ENCODE results near the gene GFRA4. TPM values are rescaled to one million over a fixed set of nuclear protein-coding genes. Genes with fewer than 3 reads are reported as not detected.

GFRA4 gene
- total RNA-seq, 1 experiment from 2014 or later, result not detected

- Histone ChIP-seq H3K9me2 (replicated peaks; ENCODE audit: low read length) (no peaks in the 10 kb centered on the region), H4K20me1 (ENCODE audit: low read length) (no peaks in the 10 kb centered on the region), H3F3A (ENCODE audit: low read length, unreplicated experiment) (no peaks in the 10 kb centered on the region), H3K79me2 (ENCODE audit: low read length) (no peaks in the 10 kb centered on the region), H3K4me3 (ENCODE audit: low read length) (no peak overlapping the region), H3K9me3 (ENCODE audit: low read length) (no peaks in the 10 kb centered on the region), H3K4me1 (ENCODE audit: insufficient read depth, low read length) (no peaks in the 10 kb centered on the region), H3K4me2 (ENCODE audit: low read length) (no peak overlapping the region), H3K9ac (ENCODE audit: low read length) (no peak overlapping the region), H3K27me3 (ENCODE audit: low read length) (peaks cover 12% of the 10 kb centered on the region), H3K36me3 (ENCODE audit: low read depth, low read length) (no peaks in the 10 kb centered on the region), H3K27ac (ENCODE audit: low read length) (no peak overlapping the region), H2AFZ (ENCODE audit: low read length) (no peak overlapping the region)
- ChIA-PET CTCF (no interaction called here), POLR2A (ENCODE audit: unreplicated experiment) (no interaction called here)
- no peak for DNase-seq
- intact Hi-C loops (cut with micrococcal nuclease), result no loop called here
- TF ChIP-seq, protein P1, sequence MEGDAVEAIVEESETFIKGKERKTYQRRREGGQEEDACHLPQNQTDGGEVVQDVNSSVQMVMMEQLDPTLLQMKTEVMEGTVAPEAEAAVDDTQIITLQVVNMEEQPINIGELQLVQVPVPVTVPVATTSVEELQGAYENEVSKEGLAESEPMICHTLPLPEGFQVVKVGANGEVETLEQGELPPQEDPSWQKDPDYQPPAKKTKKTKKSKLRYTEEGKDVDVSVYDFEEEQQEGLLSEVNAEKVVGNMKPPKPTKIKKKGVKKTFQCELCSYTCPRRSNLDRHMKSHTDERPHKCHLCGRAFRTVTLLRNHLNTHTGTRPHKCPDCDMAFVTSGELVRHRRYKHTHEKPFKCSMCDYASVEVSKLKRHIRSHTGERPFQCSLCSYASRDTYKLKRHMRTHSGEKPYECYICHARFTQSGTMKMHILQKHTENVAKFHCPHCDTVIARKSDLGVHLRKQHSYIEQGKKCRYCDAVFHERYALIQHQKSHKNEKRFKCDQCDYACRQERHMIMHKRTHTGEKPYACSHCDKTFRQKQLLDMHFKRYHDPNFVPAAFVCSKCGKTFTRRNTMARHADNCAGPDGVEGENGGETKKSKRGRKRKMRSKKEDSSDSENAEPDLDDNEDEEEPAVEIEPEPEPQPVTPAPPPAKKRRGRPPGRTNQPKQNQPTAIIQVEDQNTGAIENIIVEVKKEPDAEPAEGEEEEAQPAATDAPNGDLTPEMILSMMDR (conservative IDR thresholded peaks at IDR 0.05; ENCODE audit: low read depth, low read length), result no peak
- TF ChIP-seq EZH2phosphoT487 (IDR thresholded peaks at IDR 0.05; ENCODE audit: borderline replicate concordance, low read length), result no peak
- TF ChIP-seq EZH2 (IDR thresholded peaks at IDR 0.05; ENCODE audit: low read length, unreplicated experiment), result no peak
- no TSS peak for BruUV-seq (replicated peaks)
- no peak for ATAC-seq
These were observed 4.3 kb upstream of the GFRA4 start for GRCh38 chr20:3667434-3668037.

- peaks cover 18% of the 10 kb centered on the region for H3K27me3 ChIP-seq (ENCODE audit: low read length)
- no peak for DNase-seq
These were observed 659 bp upstream of the GFRA4 start for GRCh38 chr20:3663858-3664257.

More at GRCh38 chr20:3663858-3664257, 659 bp upstream of the GFRA4 start:
- H4K20me1 ChIP-seq (ENCODE audit: low read length), result no peaks in the 10 kb centered on the region
- H3K9me2 ChIP-seq (replicated peaks; ENCODE audit: low read length), result no peaks in the 10 kb centered on the region
- BruUV-seq (replicated peaks), result no TSS peak
- no peaks in the 10 kb centered on the region for H3K79me2 ChIP-seq (ENCODE audit: low read length)
- H3K4me2 ChIP-seq (ENCODE audit: low read length), result no peak overlapping the region
- H2AFZ ChIP-seq (ENCODE audit: low read length), result no peak overlapping the region
- H3K9ac ChIP-seq (ENCODE audit: low read length), result no peak overlapping the region
- no peaks in the 10 kb centered on the region for H3F3A ChIP-seq (ENCODE audit: low read length, unreplicated experiment)
- no peaks in the 10 kb centered on the region for H3K4me1 ChIP-seq (ENCODE audit: insufficient read depth, low read length)
- H3K9me3 ChIP-seq (ENCODE audit: low read length), result no peaks in the 10 kb centered on the region
- H3K36me3 ChIP-seq (ENCODE audit: low read depth, low read length), result no peaks in the 10 kb centered on the region
- CTCF ChIA-PET, result no interaction called here
- intact Hi-C loops (cut with micrococcal nuclease), result no loop called here
- no peak overlapping the region for H3K27ac ChIP-seq (ENCODE audit: low read length)
- TF ChIP-seq EZH2phosphoT487 (IDR thresholded peaks at IDR 0.05; ENCODE audit: borderline replicate concordance, low read length) (no peak), EZH2 (IDR thresholded peaks at IDR 0.05; ENCODE audit: low read length, unreplicated experiment) (no peak)
- TF ChIP-seq, protein P1 (conservative IDR thresholded peaks at IDR 0.05; ENCODE audit: low read depth, low read length), result no peak
- POLR2A ChIA-PET (ENCODE audit: unreplicated experiment), result no interaction called here
- H3K4me3 ChIP-seq (ENCODE audit: low read length), result no peak overlapping the region
- ATAC-seq, result no peak
